HFFc6 (cell line): ENCODE measurements around the gene ATP6V0E2. TPM values are rescaled to one million over a fixed set of nuclear protein-coding genes. Genes with fewer than 3 reads are reported as not detected.

ENCODE experiments used
- DNase-seq: peaks from one replicate; pipeline ENCODE4 v3.0.0-alpha.2; 2018
- H3K27ac Mint-ChIP-seq: 2 replicates; pipeline ENCODE4 v1.8.0; 2020; ENCODE audit warnings: mild to moderate bottlenecking, mixed read lengths
- H3K27me3 Mint-ChIP-seq: 2 replicates; pipeline ENCODE4 v1.8.0; 2021; ENCODE audit warnings: mild to moderate bottlenecking, moderate library complexity, mixed read lengths; ENCODE audit not compliant: insufficient read depth
- H3K36me3 Mint-ChIP-seq: 2 replicates; pipeline ENCODE4 v1.8.0; 2021; ENCODE audit warnings: low read depth, mixed read lengths
- H3K4me1 Mint-ChIP-seq: 2 replicates; pipeline ENCODE4 v1.8.0; 2020; ENCODE audit warnings: low read depth, mixed read lengths
- H3K4me3 Mint-ChIP-seq: 2 replicates; pipeline ENCODE4 v1.8.0; 2020; ENCODE audit warnings: mild to moderate bottlenecking, moderate library complexity, mixed read lengths
- H3K9me3 Mint-ChIP-seq: 2 replicates; pipeline ENCODE4 v1.8.0; 2020; ENCODE audit warnings: mild to moderate bottlenecking, mixed read lengths
- CTCF ChIP-seq: fragments of 200-600 bp; sonication (generic); IDR thresholded peaks from 2 replicates; pipeline ENCODE4 v1.5.0; 2021; ENCODE audit warnings: antibody characterized with exemption, mild to moderate bottlenecking
- total RNA-seq, 6 experiments: library from RNA; stranded (reverse); fragmentation: NEBNext Ultra II Directional; extraction: Animal tissue kit (Norgen Biotek cat#: 25700); gene quantifications; 2 replicates in 1 of 6; 3 replicates in 5 of 6; pipeline ENCODE4 v1.2.3, GENCODE V29; 2021

The ATP6V0E2 gene
- total RNA-seq, 6 experiments from 2014 or later: 40.9 to 54.8 (median 48.0) TPM

GRCh38 chr7:149879271-149879743 lies 5.5 kb downstream of the ATP6V0E2 start:
- no peak for TF ChIP-seq CTCF
- Mint-ChIP-seq H3K4me1 (peaks cover 12% of the 10 kb centered on the region), H3K27me3 (no peaks in the 10 kb centered on the region; the same call in 1 of the 2 replicates), H3K9me3 (no peaks in the 10 kb centered on the region), H3K27ac (no peak overlapping the region), H3K36me3 (no peaks in the 10 kb centered on the region), H3K4me3 (no peak overlapping the region)
- DNase-seq: no peak

- no peak for DNase-seq
- no peak overlapping the region for H3K4me3 Mint-ChIP-seq
- no peaks in the 10 kb centered on the region for H3K36me3 Mint-ChIP-seq
- H3K9me3 Mint-ChIP-seq: no peaks in the 10 kb centered on the region
- TF ChIP-seq CTCF: no peak
- peaks cover 6% of the 10 kb centered on the region for H3K4me1 Mint-ChIP-seq
- no peak overlapping the region for H3K27ac Mint-ChIP-seq
- H3K27me3 Mint-ChIP-seq: no peaks in the 10 kb centered on the region; the same call in 1 of the 2 replicates
These were observed 6.2 kb downstream of the ATP6V0E2 start for GRCh38 chr7:149879766-149880637.

GRCh38 chr7:149880638-149881311 lies 7.0 kb downstream of the ATP6V0E2 start:
- no peaks in the 10 kb centered on the region for H3K4me1 Mint-ChIP-seq
- no peak overlapping the region for H3K27ac Mint-ChIP-seq
- DNase-seq: no peak
- H3K27me3 Mint-ChIP-seq: no peaks in the 10 kb centered on the region; the same call in 1 of the 2 replicates
- TF ChIP-seq CTCF: no peak
- no peaks in the 10 kb centered on the region for H3K9me3 Mint-ChIP-seq
- no peak overlapping the region for H3K4me3 Mint-ChIP-seq
- no peaks in the 10 kb centered on the region for H3K36me3 Mint-ChIP-seq

GRCh38 chr7:149881328-149882247 lies 7.8 kb downstream of the ATP6V0E2 start:
- H3K27me3 Mint-ChIP-seq: no peaks in the 10 kb centered on the region; the same call in 1 of the 2 replicates
- TF ChIP-seq CTCF: no peak
- H3K9me3 Mint-ChIP-seq: no peaks in the 10 kb centered on the region
- H3K27ac Mint-ChIP-seq: no peak overlapping the region
- no peaks in the 10 kb centered on the region for H3K4me1 Mint-ChIP-seq
- H3K4me3 Mint-ChIP-seq: no peak overlapping the region
- H3K36me3 Mint-ChIP-seq: no peaks in the 10 kb centered on the region
- DNase-seq: no peak
